HepG2 (cell line): Measurements from ENCODE around the gene RABL6. TPM values are rescaled to one million over a fixed set of nuclear protein-coding genes. Genes with fewer than 3 reads are reported as not detected.
A peak's percentile ranks its signal among the peaks of the same experiment; 100 is the strongest.

Source experiments
- AGO1 ChIP-seq: fragments of 200-400 bp; formaldehyde crosslinking; IDR thresholded peaks from 2 replicates; pipeline ENCODE4 v1.6.1; 2017; ENCODE audit warnings: mild to moderate bottlenecking, low read depth, low read length, moderate library complexity; ENCODE audit not compliant: poor library complexity, severe bottlenecking
- AGO2 ChIP-seq: fragments of 200-400 bp; formaldehyde crosslinking; optimal IDR thresholded peaks from 2 replicates; pipeline ENCODE3; 2017; ENCODE audit warnings: mild to moderate bottlenecking, low read depth, low read length, moderate library complexity
- AKAP8 ChIP-seq: sonication (generic); formaldehyde crosslinking; IDR thresholded peaks from 2 replicates; pipeline ENCODE4 v1.5.1; 2020; ENCODE audit warnings: mild to moderate bottlenecking, missing genetic modification reagents
- ATAD3A ChIP-seq: sonication (generic); formaldehyde crosslinking; IDR thresholded peaks from 2 replicates; pipeline ENCODE4 v1.4.0; 2020; ENCODE audit warnings: missing genetic modification reagents
- CBX5 ChIP-seq: sonication (generic); formaldehyde crosslinking; IDR thresholded peaks from 2 replicates; pipeline ENCODE4 v1.4.0; 2020; ENCODE audit warnings: missing genetic modification reagents, borderline replicate concordance
- HBP1 ChIP-seq: IDR thresholded peaks from 2 replicates; pipeline ENCODE4 v1.6.1; 2016; ENCODE audit warnings: low read depth, control low read depth
- HES4 ChIP-seq: sonication (generic); formaldehyde crosslinking; IDR thresholded peaks from 2 replicates; pipeline ENCODE4 v1.9.0; 2021; ENCODE audit warnings: mild to moderate bottlenecking, missing genetic modification reagents, borderline replicate concordance
- KLF9 ChIP-seq: IDR thresholded peaks from 2 replicates; pipeline ENCODE4 v1.6.1; 2016; ENCODE audit warnings: low read depth
- MAZ ChIP-seq, 2 experiments: sonication (generic) in 1 of 2; formaldehyde crosslinking in 1 of 2; IDR thresholded peaks; 2 replicates each; pipeline versions ENCODE4 v1.5.0 to v1.6.1; 2012 to 2020; ENCODE audit warnings: low read depth in 2 of 2, mild to moderate bottlenecking in 2 of 2, borderline replicate concordance in 1 of 2, improper control_type of control experiment in 1 of 2, low read length in 1 of 2, missing genetic modification reagents in 1 of 2, moderate library complexity in 1 of 2
- MIER3 ChIP-seq: IDR thresholded peaks from 2 replicates; pipeline ENCODE4 v1.6.1; 2016; ENCODE audit warnings: missing compliant biosample characterization, borderline replicate concordance
- PRDM4 ChIP-seq: sonication (generic); formaldehyde crosslinking; IDR thresholded peaks from 2 replicates; pipeline ENCODE4 v1.9.0; 2021; ENCODE audit warnings: missing genetic modification reagents, borderline replicate concordance
- SAFB2 ChIP-seq: sonication (generic); formaldehyde crosslinking; IDR thresholded peaks from 2 replicates; pipeline ENCODE4 v1.5.1; 2020; ENCODE audit warnings: missing genetic modification reagents, low read depth, mild to moderate bottlenecking, borderline replicate concordance
- SPEN ChIP-seq: sonication (generic); formaldehyde crosslinking; IDR thresholded peaks from 2 replicates; pipeline ENCODE4 v1.5.1; 2020; ENCODE audit warnings: low read depth, mild to moderate bottlenecking, missing genetic modification reagents
- ZFP82 ChIP-seq: sonication (generic); formaldehyde crosslinking; IDR thresholded peaks from 2 replicates; pipeline ENCODE4 v1.5.1; 2020; ENCODE audit warnings: mild to moderate bottlenecking, missing genetic modification reagents, borderline replicate concordance
- ZIK1 ChIP-seq: sonication (generic); formaldehyde crosslinking; IDR thresholded peaks from 2 replicates; pipeline ENCODE4 v1.5.0; 2020; ENCODE audit warnings: mild to moderate bottlenecking, low read depth, missing genetic modification reagents, borderline replicate concordance
- ZNF205 ChIP-seq: IDR thresholded peaks from 2 replicates; pipeline ENCODE4 v1.6.1; 2018; ENCODE audit warnings: missing biosample characterization, missing genetic modification reagents
- ZNF644 ChIP-seq: IDR thresholded peaks from 2 replicates; pipeline ENCODE4 v1.6.1; 2016; ENCODE audit warnings: low read depth
- polyA plus RNA-seq, 8 experiments: library from polyadenylated mRNA; depleted of rRNA in 3 of 8; stranded (reverse) in 7 of 8; unstranded in 1 of 8; fragments of >200 nt; fragmentation: Illumina TruSeq in 4 of 8; extraction: Trizol in 4 of 8; gene quantifications; 2 replicates each; pipeline versions ENCODE4 v1.2.1 to v1.2.3, GENCODE V29; 2011 to 2016; ENCODE audit warnings: low read depth in 4 of 8, missing spikeins in 1 of 8, mixed read lengths in 1 of 8; ENCODE audit not compliant: insufficient read depth in 1 of 8
- total RNA-seq, 5 experiments: library from RNA; depleted of rRNA; stranded (reverse); fragments of >200 nt; fragmentation: Illumina TruSeq; extraction: Trizol; gene quantifications; 2 replicates each; pipeline ENCODE4 v1.2.3, GENCODE V29; 2016; ENCODE audit warnings: low read depth in 1 of 5
- TF ChIP-seq, protein P1 (sequence below): sonication (generic); formaldehyde crosslinking; IDR thresholded peaks from 2 replicates; pipeline ENCODE4 v1.8.1; 2023; ENCODE audit warnings: missing genetic modification reagents, mild to moderate bottlenecking, borderline replicate concordance
- TF ChIP-seq, protein P2 (sequence below): sonication (generic); formaldehyde crosslinking; IDR thresholded peaks from 2 replicates; pipeline ENCODE4 v1.8.0; 2023; ENCODE audit warnings: mild to moderate bottlenecking, missing genetic modification reagents

RABL6 gene
- total and polyA plus RNA-seq, 2 of the 13 experiments (the other 11 are each of a cell fraction or from before 2014, with no cell fraction given), result 81.5 to 125 TPM

DNA sequence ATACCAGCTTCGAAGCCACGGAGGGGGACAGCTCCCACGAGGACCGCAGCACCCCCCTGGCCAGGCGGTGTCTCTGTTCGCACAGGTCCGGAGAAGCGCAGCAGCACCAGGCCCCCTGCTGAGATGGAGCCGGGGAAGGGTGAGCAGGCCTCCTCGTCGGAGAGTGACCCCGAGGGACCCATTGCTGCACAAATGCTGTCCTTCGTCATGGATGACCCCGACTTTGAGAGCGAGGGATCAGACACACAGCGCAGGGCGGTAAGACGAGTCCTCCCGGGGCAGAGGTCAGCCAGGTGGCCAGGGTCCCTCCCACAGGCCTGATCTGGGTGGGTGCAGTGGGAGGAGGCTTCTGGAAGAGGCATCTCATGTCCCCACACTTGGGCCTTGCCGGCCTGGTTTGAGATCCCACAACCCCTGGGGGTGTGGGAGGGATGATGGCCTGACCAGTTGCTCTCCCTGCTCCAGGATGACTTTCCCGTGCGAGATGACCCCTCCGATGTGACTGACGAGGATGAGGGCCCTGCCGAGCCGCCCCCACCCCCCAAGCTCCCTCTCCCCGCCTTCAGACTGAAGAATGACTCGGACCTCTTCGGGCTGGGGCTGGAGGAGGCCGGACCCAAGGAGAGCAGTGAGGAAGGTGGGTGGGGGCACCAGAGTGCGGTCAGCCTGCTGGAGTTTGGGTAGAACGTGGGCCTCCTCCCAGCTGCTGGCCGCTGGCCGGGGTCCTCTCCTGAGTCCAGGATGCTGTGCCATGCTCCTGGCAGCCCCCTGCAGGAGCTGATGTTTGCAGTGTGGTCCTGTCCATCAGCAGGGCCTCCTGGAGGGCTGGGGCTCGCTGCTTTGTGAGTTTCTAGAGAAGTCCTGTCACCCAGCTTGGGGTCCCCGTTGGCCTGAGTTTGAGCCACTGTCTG lies 31.7 kb downstream of the RABL6 start (continued):
- TF ChIP-seq ZFP82 (CRISPR knock-in tag) (no peak), AGO1 (peak; percentile 95), ZNF644 (CRISPR knock-in tag) (no peak), MAZ (IDR thresholded peaks at IDR 0.05; ENCODE audit: borderline replicate concordance, low read depth, low read length) (no peak), MAZ (CRISPR knock-in tag; IDR thresholded peaks at IDR 0.05; ENCODE audit: low read depth) (no peak), AGO2 (peak; percentile 13), PRDM4 (CRISPR knock-in tag) (no peak), MIER3 (CRISPR knock-in tag) (no peak), SAFB2 (CRISPR knock-in tag) (no peak), KLF9 (CRISPR knock-in tag) (no peak), ATAD3A (CRISPR knock-in tag) (no peak), ZNF205 (CRISPR knock-in tag) (no peak), HES4 (CRISPR knock-in tag) (no peak), SPEN (no peak), AKAP8 (CRISPR knock-in tag) (peak; percentile 19; the same call in 1 of the 2 replicates), CBX5 (CRISPR knock-in tag) (no peak), ZIK1 (CRISPR knock-in tag) (no peak), HBP1 (no peak)
- TF ChIP-seq, protein P1, sequence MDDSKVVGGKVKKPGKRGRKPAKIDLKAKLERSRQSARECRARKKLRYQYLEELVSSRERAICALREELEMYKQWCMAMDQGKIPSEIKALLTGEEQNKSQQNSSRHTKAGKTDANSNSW, result no peak
- TF ChIP-seq, protein P2, sequence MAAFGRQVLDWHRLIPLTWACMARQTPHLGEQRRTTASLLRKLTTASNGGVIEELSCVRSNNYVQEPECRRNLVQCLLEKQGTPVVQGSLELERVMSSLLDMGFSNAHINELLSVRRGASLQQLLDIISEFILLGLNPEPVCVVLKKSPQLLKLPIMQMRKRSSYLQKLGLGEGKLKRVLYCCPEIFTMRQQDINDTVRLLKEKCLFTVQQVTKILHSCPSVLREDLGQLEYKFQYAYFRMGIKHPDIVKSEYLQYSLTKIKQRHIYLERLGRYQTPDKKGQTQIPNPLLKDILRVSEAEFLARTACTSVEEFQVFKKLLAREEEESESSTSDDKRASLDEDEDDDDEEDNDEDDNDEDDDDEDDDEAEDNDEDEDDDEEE (CRISPR knock-in tag), result no peak
